Measurements from ENCODE around the gene RASL11A. TPM values are rescaled to one million over a fixed set of nuclear protein-coding genes. Genes with fewer than 3 reads are reported as not detected.
"Not testable (repeated sequence)": the region's sequence is repeated elsewhere in the genome, so short reads cannot be mapped to it uniquely, and the experiment has no call there.

Gene RASL11A
- polyA plus RNA-seq: 3.6 TPM

GRCh38 chr13:27270594-27271520 is at the start of gene RASL11A:
Gene RASL11A, plus strand, starts transcription at chr13:27270830. Its CDS starts 115 bp downstream, at chr13:27270945.
- H3K4me3 Mint-ChIP-seq: peak within 1 kb of the TSS; percentile 89 to 97 (median 92)
- peak within 1 kb of the TSS in 2 of 3 donors; percentile 13 to 56 for H3K27ac Mint-ChIP-seq
- H3K27me3 Mint-ChIP-seq: peaks cover 3% of the 10 kb centered on the region
- no peaks in the 10 kb centered on the region for H3K36me3 Mint-ChIP-seq
- peaks cover 10 to 22% (median 13%) of the 10 kb centered on the region in 3 donors for H3K4me1 Mint-ChIP-seq
- H3K9me3 Mint-ChIP-seq: no peaks in the 10 kb centered on the region

- H3K36me3 Mint-ChIP-seq, H3K27ac Mint-ChIP-seq, H3K9me3 Mint-ChIP-seq: not testable (repeated sequence)
- Mint-ChIP-seq H3K27me3 (peaks cover 21% of the 10 kb centered on the region), H3K4me1 (peaks cover 7 to 19% (median 11%) of the 10 kb centered on the region in 3 donors), H3K4me3 (peak overlapping the region in 2 of 4 donors; percentile 4 to 35)
Observed at GRCh38 chr13:27222100-27222499, 48.5 kb upstream of the RASL11A start.

GRCh38 chr13:27226991-27227390 is 43.6 kb upstream of the RASL11A start:
- H3K4me1 Mint-ChIP-seq: peaks cover 14 to 19% (median 14%) of the 10 kb centered on the region in 3 donors
- H3K9me3 Mint-ChIP-seq: peaks cover 0 to 9% (median 8%) of the 10 kb centered on the region in 3 donors
- no peaks in the 10 kb centered on the region for H3K36me3 Mint-ChIP-seq
- H3K4me3 Mint-ChIP-seq: peak overlapping the region in 2 of 4 donors; percentile 0 to 42
- peaks cover 38% of the 10 kb centered on the region for H3K27me3 Mint-ChIP-seq
- no peak overlapping the region for H3K27ac Mint-ChIP-seq

- Mint-ChIP-seq H3K9me3 (peaks cover 0 to 12% (median 10%) of the 10 kb centered on the region in 3 donors), H3K4me3 (peak overlapping the region in 1 of 4 donors; percentile 49), H3K36me3 (no peaks in the 10 kb centered on the region), H3K27ac (no peak overlapping the region), H3K27me3 (peaks cover 30% of the 10 kb centered on the region), H3K4me1 (peaks cover 10 to 17% (median 13%) of the 10 kb centered on the region in 3 donors)
Observed at GRCh38 chr13:27228131-27228530, 42.5 kb upstream of the RASL11A start.

GRCh38 chr13:27229642-27230041 is 41.0 kb upstream of the RASL11A start:
- H3K9me3 Mint-ChIP-seq: peaks cover 0 to 12% (median 10%) of the 10 kb centered on the region in 3 donors
- H3K27ac Mint-ChIP-seq: no peak overlapping the region
- H3K4me3 Mint-ChIP-seq: peak overlapping the region in 1 of 4 donors; percentile 20
- H3K4me1 Mint-ChIP-seq: peaks cover 10 to 16% (median 13%) of the 10 kb centered on the region in 3 donors
- no peaks in the 10 kb centered on the region for H3K36me3 Mint-ChIP-seq
- H3K27me3 Mint-ChIP-seq: peaks cover 28% of the 10 kb centered on the region

GRCh38 chr13:27233964-27234363 is 36.7 kb upstream of the RASL11A start:
- H3K4me3 Mint-ChIP-seq: no peak overlapping the region
- H3K27ac Mint-ChIP-seq: no peak overlapping the region
- peaks cover 0 to 10% (median 8%) of the 10 kb centered on the region in 3 donors for H3K9me3 Mint-ChIP-seq
- H3K27me3 Mint-ChIP-seq: peaks cover 12% of the 10 kb centered on the region
- no peaks in the 10 kb centered on the region for H3K36me3 Mint-ChIP-seq
- H3K4me1 Mint-ChIP-seq: peaks cover 0 to 2% (median 0%) of the 10 kb centered on the region in 3 donors

- H3K27me3 Mint-ChIP-seq: no peaks in the 10 kb centered on the region
- peaks cover 0 to 5% (median 4%) of the 10 kb centered on the region in 3 donors for H3K9me3 Mint-ChIP-seq
- H3K36me3 Mint-ChIP-seq: no peaks in the 10 kb centered on the region
- no peaks in the 10 kb centered on the region for H3K4me1 Mint-ChIP-seq
- H3K27ac Mint-ChIP-seq: no peak overlapping the region
- peak overlapping the region in 1 of 4 donors; percentile 2 for H3K4me3 Mint-ChIP-seq
Observed at GRCh38 chr13:27236478-27236877, 34.2 kb upstream of the RASL11A start.

- peak overlapping the region in 1 of 3 donors; percentile 31 for H3K27ac Mint-ChIP-seq
- H3K4me1 Mint-ChIP-seq: peaks cover 0 to 9% (median under 1%) of the 10 kb centered on the region in 3 donors
- H3K36me3 Mint-ChIP-seq: no peaks in the 10 kb centered on the region
- no peak overlapping the region for H3K4me3 Mint-ChIP-seq
- H3K27me3 Mint-ChIP-seq: no peaks in the 10 kb centered on the region
- no peaks in the 10 kb centered on the region for H3K9me3 Mint-ChIP-seq
Observed at GRCh38 chr13:27242702-27243101, 27.9 kb upstream of the RASL11A start.

- Mint-ChIP-seq H3K4me1 (peaks cover under 1 to 14% (median 11%) of the 10 kb centered on the region in 3 donors), H3K27ac (peak overlapping the region in 1 of 3 donors; percentile 37), H3K36me3 (no peaks in the 10 kb centered on the region), H3K27me3 (no peaks in the 10 kb centered on the region), H3K9me3 (no peaks in the 10 kb centered on the region), H3K4me3 (peak overlapping the region in 1 of 4 donors; percentile 67)
Observed at GRCh38 chr13:27245610-27246009, 25.0 kb upstream of the RASL11A start.

- Mint-ChIP-seq H3K4me1 (peaks cover 23 to 46% (median 36%) of the 10 kb centered on the region in 3 donors), H3K36me3 (peaks cover 4% of the 10 kb centered on the region), H3K27ac (peak overlapping the region; percentile 100), H3K9me3 (no peaks in the 10 kb centered on the region), H3K4me3 (peak overlapping the region; percentile 96 to 99 (median 98)), H3K27me3 (no peaks in the 10 kb centered on the region)
Observed at GRCh38 chr13:27250833-27251165, 19.8 kb upstream of the RASL11A start.

GRCh38 chr13:27251166-27252091 is 19.2 kb upstream of the RASL11A start, which contains the start of gene RPL21:
Gene RPL21, plus strand, starts transcription at chr13:27251558. Its CDS starts 2,219 bp downstream, at chr13:27253777.
- Mint-ChIP-seq H3K27me3 (no peaks in the 10 kb centered on the region), H3K4me1 (peaks cover 23 to 46% (median 36%) of the 10 kb centered on the region in 3 donors), H3K27ac (peak within 1 kb of the TSS; percentile 100), H3K4me3 (peak within 1 kb of the TSS; percentile 96 to 99 (median 98)), H3K36me3 (peaks cover 4% of the 10 kb centered on the region), H3K9me3 (no peaks in the 10 kb centered on the region)

GRCh38 chr13:27252467-27252866 is 18.2 kb upstream of the RASL11A start:
- Mint-ChIP-seq H3K36me3 (peaks cover 4% of the 10 kb centered on the region), H3K4me3 (peak overlapping the region; percentile 96 to 99 (median 98)), H3K4me1 (peaks cover 23 to 43% (median 36%) of the 10 kb centered on the region in 3 donors), H3K9me3 (no peaks in the 10 kb centered on the region), H3K27me3 (no peaks in the 10 kb centered on the region), H3K27ac (peak overlapping the region; percentile 100)

GRCh38 chr13:27257233-27257568 is 13.4 kb upstream of the RASL11A start:
- Mint-ChIP-seq H3K4me1 (peaks cover 39 to 52% (median 46%) of the 10 kb centered on the region in 3 donors), H3K4me3 (peak overlapping the region in 1 of 4 donors; percentile 18), H3K27ac (peak overlapping the region; percentile 40 to 78 (median 66)), H3K36me3 (peaks cover 4% of the 10 kb centered on the region), H3K9me3 (no peaks in the 10 kb centered on the region), H3K27me3 (no peaks in the 10 kb centered on the region)

GRCh38 chr13:27257648-27258253 is 12.9 kb upstream of the RASL11A start:
- Mint-ChIP-seq H3K27me3 (no peaks in the 10 kb centered on the region), H3K4me1 (peaks cover 33 to 53% (median 46%) of the 10 kb centered on the region in 3 donors), H3K9me3 (no peaks in the 10 kb centered on the region), H3K36me3 (peaks cover 4% of the 10 kb centered on the region), H3K27ac (peak overlapping the region; percentile 66 to 83 (median 71)), H3K4me3 (peak overlapping the region in 2 of 4 donors; percentile 18 to 70)

Data from IgD-negative memory B cell (primary cell).